ENCODE results near the gene SDE2.
"Not testable (repeated sequence)": the region's sequence is repeated elsewhere in the genome, so short reads cannot be mapped to it uniquely, and the experiment has no call there.

Gene SDE2

DNA sequence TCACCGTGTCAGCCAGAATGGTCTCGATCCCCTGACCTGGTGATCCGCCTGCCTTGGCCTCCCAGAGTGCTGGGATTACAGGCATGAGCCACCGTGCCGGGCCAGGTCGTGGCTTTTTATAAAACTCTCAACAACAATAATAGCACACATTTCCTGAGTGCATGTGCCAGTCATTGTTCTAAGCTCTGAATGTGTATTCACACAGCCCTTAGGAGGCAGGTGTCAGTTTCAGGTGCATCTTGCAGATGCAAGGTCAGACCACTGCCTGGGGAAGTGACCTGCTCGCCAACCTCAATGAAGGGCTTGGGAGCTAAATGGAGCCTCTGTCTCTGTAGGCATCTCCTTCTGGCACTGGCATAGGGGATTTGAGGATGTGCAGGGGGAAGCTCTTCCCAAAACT lies 56.6 kb downstream of the SDE2 start:
- DNase-seq (ENCODE audit: low spot score), result no peak

DNA sequence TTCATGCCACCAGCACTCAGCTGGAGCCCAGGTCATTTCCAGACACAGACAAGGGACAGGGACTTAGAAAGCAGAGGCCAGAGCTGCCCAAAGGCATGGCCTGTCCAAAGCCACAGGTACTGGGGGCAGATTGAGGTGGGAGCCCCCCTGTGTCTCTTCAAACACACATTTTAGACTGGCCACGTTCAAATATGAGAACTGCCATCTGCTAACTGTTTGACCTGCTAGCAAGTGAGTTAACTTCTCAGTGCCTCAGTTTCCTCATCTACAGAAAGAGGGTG lies 57.3 kb downstream of the SDE2 start:
- no peak for DNase-seq (ENCODE audit: low spot score)

DNA sequence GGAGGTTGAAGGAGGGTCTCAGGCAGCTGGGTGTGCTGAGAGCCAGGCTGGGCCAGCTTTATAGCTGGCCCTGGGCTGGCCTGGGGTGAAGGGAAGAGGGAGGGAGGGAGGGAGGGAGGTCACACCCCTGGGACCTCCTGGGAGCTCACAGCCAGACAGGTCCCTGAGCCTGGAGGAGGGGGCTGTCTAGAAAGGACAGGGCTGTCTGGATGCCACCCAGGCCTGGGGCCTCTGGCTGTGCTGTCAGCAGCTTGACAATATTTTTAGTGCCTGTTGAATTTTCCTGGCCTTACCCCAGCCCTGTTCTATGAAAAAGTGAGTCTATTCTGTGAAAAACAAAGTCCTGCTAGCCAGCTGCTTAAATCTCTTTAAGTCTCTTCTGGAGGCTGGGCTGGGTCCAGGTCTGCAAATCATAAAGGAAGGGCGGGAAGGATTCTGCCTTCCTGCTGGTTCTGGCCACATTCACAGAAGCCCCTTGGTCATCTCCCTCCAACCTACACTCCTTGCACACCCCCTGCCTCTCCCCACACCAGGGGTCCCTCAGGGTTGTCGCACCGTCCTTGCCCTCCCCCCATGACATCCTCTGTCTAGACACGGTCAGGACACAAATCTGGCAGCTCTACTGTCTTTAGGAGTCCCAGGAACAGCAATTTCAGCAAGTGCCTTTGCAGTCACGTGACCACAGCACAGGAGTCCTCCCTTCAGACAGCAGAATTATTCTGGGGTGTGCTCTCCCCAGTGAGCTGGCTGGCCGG lies 57.8 kb downstream of the SDE2 start, which contains the start of gene LEFTY2:
TSS of gene LEFTY2 (minus strand) at position 34 of the 755 bp plus-strand sequence. CDS start 80 bp downstream, outside the sequence.
- no peak for DNase-seq (ENCODE audit: low spot score)

DNA sequence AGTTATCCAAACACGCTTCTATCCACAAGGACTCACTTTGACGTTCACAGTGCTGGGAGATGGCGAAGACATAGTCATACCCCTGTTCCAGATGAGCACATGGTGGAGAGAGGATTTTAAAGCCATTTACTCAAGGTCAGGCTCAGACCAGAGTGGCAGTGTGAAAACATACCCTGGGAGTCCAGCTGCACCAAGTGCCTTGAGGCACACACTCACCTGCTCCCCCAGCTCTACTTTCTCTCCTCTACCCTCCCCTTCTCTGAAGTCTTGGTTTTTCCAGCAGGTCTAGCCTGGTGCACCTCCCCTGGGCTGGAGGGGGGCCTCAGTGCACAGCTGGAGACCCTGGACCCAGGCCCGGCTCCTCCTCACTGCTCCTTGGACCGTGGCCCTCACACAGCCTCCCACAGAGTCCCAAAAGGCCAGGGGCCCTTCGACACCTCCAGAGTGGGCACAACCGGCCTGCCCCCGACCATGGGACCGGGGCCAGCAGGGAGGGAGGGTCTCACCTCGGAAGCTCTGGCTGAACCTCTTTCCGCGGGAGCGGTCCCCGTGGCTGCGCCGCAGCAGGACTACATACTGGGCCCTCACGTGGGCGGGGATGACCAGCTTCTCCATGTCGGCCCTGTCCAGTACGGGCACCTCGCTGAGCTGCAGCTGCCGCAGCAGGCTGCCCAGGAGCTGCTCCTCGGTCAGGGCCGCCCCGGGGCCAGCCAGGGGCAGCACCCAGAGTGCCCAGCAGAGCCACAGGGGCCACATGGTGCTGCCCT lies 58.6 kb downstream of the SDE2 start:
- DNase-seq (ENCODE audit: low spot score), result no peak

DNA sequence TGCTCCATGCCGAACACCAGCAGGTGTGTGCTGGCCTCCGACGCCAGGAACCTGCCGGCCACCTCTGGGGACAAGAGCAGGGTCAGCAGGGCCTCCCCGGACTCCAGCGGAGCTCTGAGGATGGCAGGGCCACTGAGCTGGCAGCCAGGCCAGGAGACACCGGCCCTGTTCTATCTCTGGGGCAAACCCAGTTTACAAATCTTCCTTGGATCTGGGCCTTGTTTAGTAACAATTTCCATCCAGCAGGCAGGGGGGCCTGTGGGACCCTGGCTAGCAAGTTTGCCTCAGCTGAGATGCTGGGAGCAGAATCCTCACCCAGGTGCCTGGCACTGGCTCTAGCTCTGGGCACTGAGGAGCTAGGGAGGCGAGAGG lies 59.2 kb downstream of the SDE2 start:
- not testable (repeated sequence) for DNase-seq (ENCODE audit: low spot score)

DNA sequence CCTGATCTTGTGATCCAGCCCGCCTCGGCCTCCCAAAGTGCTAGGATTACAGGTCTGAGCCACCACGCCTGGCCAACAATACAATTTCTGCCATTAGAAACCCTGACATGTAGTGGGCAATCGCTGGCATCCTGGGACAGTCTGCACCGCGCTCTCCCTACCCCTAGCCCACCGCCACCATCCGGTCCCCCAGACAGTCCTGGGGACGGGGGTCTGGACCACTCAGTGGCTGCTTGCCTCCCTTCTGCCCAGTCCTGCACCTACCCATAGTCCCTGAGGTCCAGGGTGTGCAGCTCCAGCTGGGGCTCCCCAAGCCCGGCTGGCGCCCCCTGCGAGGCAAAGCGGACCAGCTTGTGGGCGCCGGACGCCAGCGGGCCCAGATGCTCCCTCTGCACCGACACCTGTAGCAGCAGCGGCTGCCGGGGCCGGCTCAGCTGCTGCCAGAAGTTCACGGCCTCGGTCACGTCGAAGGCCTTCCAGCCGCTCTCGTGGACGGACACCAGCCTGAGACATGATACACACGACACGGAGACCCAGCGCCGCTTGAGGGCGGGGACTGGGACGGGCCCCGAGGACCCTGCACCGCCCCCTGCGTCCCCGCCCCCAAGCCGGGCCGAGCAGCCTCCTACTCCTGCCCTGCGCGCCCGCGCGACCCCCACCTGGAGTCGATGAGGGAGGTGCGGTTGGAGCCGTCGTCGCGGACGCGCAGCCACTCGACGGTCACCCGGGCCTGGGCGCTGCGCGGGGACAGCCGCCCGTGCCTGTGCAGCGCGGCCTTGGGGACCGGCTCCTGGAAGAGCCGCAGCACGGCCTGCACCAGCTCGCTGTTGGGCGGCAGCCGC lies 59.8 kb downstream of the SDE2 start:
- DNase-seq (ENCODE audit: low spot score), result not testable (repeated sequence)

DNA sequence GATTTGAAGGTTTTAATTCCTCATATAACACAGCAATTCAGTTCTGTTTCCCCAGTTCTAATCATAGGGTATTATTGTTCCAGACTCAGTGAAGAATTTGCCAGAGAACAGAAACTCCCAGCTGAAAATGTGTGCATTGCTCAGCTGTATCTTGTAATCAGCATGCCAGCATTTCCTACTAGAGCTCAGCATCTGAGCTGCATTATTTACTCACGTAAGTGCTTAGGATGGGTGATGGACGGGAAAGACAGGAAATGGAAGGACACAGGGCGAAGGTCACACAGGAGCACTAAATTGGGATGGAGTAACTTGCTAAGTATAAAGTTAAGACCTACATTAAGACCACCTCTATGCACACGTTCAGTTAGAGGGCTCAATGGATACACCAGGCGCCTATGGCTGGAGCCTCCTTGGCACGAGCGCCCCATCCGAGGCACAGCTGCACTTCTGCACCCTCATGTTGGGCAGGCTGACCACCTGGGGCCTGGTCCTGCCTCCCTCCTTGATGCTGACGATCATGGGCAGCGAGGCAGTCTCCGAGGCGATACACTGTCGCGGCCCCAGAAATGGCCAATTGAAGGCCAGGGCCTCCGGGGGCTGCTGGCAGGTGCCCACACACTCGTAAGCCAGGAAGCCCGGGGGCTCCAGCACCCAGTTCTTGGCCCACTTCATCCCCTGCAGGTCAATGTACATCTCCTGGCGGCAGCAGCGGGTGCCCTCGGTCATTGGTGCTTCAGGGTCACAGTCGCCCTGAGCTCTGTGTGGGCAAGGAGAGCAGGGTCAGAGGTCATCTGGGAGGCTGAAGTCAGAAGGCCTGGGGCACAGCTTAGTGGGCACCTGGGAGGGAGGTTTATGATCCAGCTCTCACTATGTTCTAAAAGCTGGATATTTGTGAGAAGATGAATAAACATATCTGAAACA lies 61.8 kb downstream of the SDE2 start:
- DNase-seq (ENCODE audit: low spot score), result no peak

DNA sequence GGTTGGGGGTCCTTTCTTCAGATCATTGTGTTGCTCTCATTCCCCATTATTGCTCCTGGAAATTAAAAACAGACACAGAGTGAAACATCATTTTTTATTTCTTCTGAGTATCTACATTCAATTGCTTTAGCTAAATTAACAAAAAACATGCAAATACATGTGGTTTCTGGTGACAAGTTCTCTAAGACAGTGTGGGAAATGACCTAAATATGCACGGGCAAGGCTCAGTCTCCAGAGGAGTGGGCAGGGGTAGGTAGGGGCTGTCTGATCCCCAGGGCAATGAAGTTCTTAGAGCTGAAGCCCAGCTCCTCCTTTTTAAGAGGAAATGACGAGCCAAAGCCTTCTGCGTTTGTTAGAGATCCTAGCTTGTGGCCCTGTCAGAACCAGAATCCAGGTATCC lies 62.6 kb downstream of the SDE2 start:
- DNase-seq (ENCODE audit: low spot score), result no peak

DNA sequence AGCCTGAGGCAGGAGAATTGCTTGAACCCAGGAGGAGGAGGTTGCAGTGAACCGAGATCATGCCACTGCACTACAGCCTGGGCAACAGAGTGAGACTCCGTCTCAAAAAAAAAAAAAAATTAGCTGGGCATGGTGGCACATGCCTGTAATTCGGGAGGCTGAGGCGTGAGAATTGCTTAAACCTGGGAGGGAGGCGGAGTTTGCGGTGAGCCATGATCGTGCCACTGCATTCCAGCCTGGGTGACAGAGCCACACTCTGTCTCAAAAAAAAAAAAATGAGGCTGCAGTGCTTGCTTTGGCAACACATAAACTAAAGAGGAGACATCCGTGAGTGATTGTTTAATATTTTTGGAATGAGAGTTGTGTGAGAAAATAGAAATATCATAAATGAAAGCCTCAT lies 63.1 kb downstream of the SDE2 start:
- DNase-seq (ENCODE audit: low spot score), result not testable (repeated sequence)

DNA sequence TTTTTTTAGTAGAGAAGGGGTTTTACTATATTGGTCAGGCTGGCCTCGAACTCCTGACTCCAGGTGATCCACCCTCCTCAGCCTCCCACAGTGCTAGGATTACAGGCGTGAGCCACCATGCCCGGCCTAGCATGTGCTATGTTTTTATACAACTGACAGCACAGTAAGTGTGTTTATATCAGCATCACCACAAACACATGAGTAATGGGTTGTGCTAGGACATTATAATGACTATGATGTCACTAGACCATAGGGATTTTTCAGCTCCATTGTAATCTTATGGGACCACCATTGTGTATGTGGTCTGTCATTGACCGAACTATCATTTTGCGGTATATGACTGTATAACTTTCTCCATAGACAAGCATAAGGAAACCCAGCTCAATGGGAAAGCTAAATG lies 64.4 kb downstream of the SDE2 start:
- DNase-seq (ENCODE audit: low spot score), result no peak

DNA sequence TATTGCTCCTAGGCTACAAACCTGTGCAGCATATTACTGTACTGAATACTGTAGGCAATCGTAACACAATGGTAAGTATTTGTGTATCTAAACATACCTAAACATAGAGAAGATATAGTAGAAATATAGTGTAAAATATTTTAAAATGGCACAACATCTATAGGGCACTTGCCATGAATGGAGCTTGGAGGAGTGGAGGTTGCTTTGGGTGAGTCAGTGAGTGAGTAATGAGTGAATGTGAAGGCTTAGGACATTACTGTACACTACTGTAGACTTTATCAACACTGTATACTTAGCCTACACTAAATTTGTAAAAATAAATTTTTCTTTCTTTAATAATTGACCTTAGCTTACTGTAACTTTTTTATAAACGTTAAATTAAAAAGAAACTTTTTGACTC lies 66.1 kb downstream of the SDE2 start:
- DNase-seq (ENCODE audit: low spot score), result no peak

Measured in CD4-positive, alpha-beta T cell treated with Interleukin-15 for 4 hours (primary cell).